ENCODE results near the gene DUSP1.

Gene DUSP1

DNA sequence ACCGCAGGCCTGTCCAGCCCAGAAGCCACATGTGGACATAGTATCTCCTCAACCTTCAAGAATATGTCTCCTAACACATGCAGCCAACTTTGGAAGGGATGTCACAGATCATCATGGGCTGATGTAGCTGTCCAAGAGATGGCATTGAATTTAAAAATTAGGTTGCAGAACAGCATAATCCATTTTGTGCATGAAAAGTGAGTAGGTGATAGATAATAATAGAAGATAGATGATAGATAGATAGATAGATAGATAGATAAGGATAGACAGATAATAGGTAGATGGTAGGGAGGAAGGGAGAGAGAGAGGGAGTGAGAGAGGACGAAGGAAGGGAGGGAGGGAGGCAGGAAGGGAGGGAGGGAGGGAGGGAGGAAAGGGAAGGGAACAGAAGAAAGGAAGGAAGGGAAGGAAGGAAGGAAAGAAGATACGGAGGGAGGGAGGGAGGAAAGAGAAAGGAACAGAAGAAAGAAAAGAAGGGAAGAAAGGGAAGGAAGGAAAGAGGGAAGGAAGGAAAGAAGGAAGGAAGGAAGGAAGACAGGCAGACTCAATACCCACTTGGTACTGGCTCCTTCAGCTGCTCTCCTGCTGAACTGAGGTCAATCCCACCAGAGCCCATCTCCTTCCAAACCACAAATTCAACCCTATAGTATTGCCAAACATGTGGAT is 34.2 kb upstream of the DUSP1 start:
- peaks cover 11 to 12% of the 10 kb centered on the region in 2 donors for H3K4me1 Mint-ChIP-seq

DNA sequence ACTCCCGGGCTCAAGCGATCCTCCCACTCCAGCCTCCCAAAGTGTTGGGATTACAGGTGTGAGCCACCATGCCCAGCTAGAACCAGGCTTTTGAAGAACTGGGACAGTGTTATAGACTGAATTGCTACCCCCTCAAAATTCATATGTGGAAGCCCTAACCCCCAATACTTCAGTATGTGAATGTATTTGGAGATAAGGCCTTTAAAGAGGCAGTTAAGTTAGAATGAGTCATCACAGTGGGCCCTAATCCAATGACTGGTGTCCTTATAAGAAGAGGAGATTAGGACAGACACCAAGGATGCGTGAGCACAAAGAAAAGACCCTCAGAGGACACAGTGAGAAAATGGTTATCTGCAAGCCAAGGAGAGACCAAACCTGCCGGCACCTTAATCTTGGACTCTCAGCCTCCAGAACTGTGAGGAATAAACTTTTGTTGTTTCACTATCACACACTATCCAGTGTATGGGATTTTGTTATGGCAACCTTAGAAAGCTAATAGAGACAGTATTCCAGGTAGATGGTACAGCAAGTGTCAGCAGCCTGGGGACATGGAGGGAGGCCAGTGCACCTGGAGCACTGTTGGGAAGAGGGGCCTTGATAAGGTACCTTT is 31.7 kb upstream of the DUSP1 start:
- peaks cover 0 to 2% of the 10 kb centered on the region in 2 donors for H3K36me3 Mint-ChIP-seq
- no peak overlapping the region for H3K4me3 Mint-ChIP-seq
- DNase-seq = no peak
- H3K4me1 Mint-ChIP-seq = peaks cover 16 to 17% of the 10 kb centered on the region in 2 donors
- H3K27me3 Mint-ChIP-seq = no peaks in the 10 kb centered on the region
- H3K9me3 Mint-ChIP-seq = peaks cover 0 to 1% of the 10 kb centered on the region in 2 donors
- H3K27ac Mint-ChIP-seq = no peak overlapping the region
- ATAC-seq (replicated peaks) = no peak

More for the DNA sequence above, 34.2 kb upstream of the DUSP1 start:
- DNase-seq (no peak), ATAC-seq (replicated peaks) (no peak)
- Mint-ChIP-seq H3K36me3 (peaks cover 0 to 5% of the 10 kb centered on the region in 2 donors), H3K4me3 (no peak overlapping the region), H3K27ac (peak overlapping the region; percentile 25), H3K27me3 (no peaks in the 10 kb centered on the region), H3K9me3 (peaks cover 0 to 1% of the 10 kb centered on the region in 2 donors)

DNA sequence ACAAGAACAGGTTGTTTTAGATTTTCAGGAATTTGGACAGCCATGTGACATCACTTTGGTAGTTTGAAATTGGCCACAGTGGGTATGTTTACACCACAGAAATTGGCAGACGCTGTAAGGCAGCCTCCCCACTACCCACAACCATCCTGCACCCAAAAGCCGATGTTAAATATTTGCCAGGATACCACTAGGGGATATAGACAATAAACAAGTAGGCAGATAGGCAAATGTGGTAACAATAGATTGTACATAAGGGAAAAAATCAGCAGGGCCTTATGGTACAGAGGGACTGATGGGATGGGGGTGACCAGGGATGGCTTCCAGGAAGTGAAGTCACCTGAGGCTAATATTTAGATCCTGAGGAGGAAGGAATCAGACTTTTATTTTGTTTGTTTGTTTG is 31.1 kb upstream of the DUSP1 start:
- Mint-ChIP-seq H3K4me1 (peaks cover 11% of the 10 kb centered on the region in 2 donors), H3K4me3 (no peak overlapping the region), H3K9me3 (peaks cover 0 to 1% of the 10 kb centered on the region in 2 donors), H3K36me3 (peaks cover 0 to 2% of the 10 kb centered on the region in 2 donors), H3K27me3 (no peaks in the 10 kb centered on the region), H3K27ac (no peak overlapping the region)
- ATAC-seq (replicated peaks) (no peak), DNase-seq (no peak)

DNA sequence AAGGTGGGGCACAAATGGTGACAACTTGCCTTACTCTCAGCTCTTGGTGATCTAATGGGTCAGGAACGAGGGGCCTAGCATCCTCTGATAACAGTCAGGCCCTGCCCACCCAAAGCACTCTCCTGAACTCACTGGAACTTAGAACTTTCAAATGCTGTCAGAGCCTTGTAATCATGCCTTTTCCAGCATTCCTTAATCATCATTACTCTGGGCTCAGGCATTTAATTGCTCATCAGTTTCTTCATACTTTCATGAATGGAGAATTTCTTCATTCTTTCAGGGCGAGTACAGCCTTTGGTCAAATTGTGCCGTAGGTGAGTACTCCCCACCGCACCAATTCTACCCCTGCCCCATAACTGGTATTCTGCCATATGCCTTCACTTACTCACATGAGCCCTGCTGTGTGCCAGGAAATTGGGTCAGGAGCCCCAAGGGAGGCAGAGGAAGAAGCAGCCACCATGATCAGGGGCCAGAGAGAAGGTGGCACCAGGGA is 30.2 kb upstream of the DUSP1 start:
- peaks cover 0 to under 1% of the 10 kb centered on the region in 2 donors for H3K9me3 Mint-ChIP-seq
- no peak overlapping the region for H3K4me3 Mint-ChIP-seq
- ATAC-seq (replicated peaks) = no peak

DNA sequence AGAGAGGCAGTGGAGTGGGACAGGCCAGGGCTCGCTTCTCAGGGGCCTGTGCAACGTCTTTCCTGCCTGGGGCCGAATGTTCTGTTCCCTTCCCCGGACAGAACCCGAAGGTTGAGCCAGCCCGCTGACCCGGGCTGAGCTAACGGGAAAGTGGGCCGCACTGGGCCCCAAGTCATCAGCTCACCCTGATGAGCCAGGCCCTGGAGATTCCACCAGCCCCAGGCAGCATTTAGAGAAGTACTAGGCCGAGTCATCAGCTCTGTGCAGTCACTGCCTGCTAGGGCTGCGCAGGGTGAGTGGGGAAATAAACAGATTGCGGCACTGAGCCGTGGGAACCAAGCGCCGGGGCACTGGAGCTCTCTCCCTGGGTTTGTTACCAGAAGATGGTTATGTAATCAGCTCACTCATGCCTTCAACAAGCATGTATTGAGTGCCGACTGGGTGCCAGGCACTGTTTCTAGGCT is 29.1 kb upstream of the DUSP1 start:
- Mint-ChIP-seq H3K36me3 (no peaks in the 10 kb centered on the region), H3K27ac (no peak overlapping the region), H3K27me3 (no peaks in the 10 kb centered on the region), H3K4me1 (peaks cover 6 to 9% of the 10 kb centered on the region in 2 donors), H3K4me3 (no peak overlapping the region), H3K9me3 (no peaks in the 10 kb centered on the region)
- ATAC-seq (replicated peaks) (no peak), DNase-seq (no peak)

More for the DNA sequence above, 30.2 kb upstream of the DUSP1 start:
- Mint-ChIP-seq H3K36me3 (peaks cover 0 to 1% of the 10 kb centered on the region in 2 donors), H3K27ac (no peak overlapping the region), H3K4me1 (peaks cover 6 to 11% of the 10 kb centered on the region in 2 donors), H3K27me3 (no peaks in the 10 kb centered on the region)
- DNase-seq = no peak

DNA sequence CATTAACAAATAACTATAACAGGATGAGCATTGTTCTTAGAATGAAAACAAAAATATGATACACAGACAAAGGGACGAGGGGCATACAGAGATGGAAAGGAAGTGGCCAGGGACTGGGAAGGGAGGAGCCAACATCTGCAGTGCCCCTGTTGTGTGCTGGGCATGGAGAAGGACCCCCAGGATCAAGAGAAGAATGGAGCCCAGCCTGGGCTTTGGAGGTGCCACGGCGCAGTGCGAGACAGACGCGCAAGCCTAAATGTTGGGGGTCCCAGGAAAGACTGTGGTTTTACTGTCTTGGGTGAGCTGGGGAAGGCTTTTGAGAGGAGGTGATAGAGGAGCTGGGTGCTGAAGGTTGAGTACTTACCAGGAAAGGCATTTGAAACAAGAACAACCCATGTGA is 28.4 kb upstream of the DUSP1 start:
- Mint-ChIP-seq H3K27ac (no peak overlapping the region), H3K27me3 (no peaks in the 10 kb centered on the region), H3K4me3 (no peak overlapping the region), H3K9me3 (no peaks in the 10 kb centered on the region), H3K36me3 (no peaks in the 10 kb centered on the region), H3K4me1 (peaks cover 10 to 11% of the 10 kb centered on the region in 2 donors)
- ATAC-seq (replicated peaks) = no peak
- no peak for DNase-seq

DNA sequence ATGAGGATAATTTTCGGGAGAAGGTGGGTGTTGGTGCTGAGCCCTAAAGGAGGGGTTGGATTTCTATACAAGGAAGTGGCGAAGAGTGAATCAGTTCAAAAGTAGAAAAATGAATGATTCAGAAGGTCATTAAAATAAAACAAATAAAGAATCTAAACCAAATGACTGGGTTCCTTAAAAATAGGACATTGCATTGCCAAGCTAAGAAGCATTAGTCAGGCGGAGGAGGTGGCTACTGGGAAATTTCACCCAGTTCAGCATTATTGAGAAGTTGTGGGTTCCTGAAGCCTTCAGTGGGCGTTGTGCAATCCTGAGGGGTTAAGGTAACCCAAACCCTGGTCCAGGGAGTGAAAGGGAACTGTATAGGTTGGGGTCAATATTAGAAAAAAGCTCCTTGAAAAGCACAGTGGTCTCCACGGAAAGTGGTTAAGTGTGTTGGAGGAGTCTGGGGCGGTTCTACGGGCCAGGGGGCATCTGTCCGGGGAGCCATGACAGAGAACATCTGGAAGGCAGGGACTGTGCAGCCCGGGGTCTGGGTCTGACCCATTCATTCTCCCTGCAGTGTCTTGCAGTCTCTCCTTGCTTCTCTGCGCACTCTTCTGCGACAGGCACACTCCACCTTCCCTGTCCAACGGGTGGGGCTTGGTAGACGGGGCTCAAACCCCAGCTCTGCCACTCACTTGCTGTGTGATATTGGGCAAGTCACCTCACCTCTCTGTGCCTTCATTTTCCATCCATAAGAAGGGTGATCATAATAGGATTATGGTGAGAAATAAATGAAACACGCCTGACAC is 27.6 kb upstream of the DUSP1 start:
- Mint-ChIP-seq H3K27me3 (no peaks in the 10 kb centered on the region), H3K9me3 (peaks cover 2 to 4% of the 10 kb centered on the region in 2 donors), H3K4me1 (peaks cover 18% of the 10 kb centered on the region in 2 donors), H3K27ac (no peak overlapping the region), H3K4me3 (no peak overlapping the region), H3K36me3 (peaks cover 2 to 5% of the 10 kb centered on the region in 2 donors)
- ATAC-seq (replicated peaks) (peak in 1 of 2 donors; percentile 38), DNase-seq (no peak)

DNA sequence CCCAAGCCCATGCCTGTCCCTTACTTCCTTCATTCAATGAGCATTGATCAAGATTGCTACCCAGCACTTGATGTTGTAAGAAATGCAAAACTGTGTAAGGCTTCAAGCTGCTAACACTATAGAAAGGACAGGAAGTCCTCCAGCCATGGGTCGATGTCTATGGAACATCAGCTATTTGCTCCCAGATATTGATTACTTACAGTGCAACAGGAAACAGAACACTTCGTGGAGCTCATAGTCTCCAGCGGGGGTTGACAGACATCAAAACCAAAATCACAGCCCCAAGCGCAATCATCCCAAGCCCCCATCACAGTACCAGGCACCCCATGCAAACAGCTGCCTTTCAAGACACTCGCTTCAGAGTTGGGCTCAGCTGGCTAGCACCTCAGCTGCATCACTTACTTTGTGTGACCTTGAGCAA is 26.8 kb upstream of the DUSP1 start:
- H3K4me3 Mint-ChIP-seq = no peak overlapping the region
- H3K4me1 Mint-ChIP-seq = peaks cover 21 to 25% of the 10 kb centered on the region in 2 donors
- DNase-seq = no peak
- H3K27ac Mint-ChIP-seq = no peak overlapping the region
- no peak for ATAC-seq (replicated peaks)
- no peaks in the 10 kb centered on the region for H3K27me3 Mint-ChIP-seq
- H3K9me3 Mint-ChIP-seq = peaks cover 2 to 4% of the 10 kb centered on the region in 2 donors
- peaks cover 2 to 7% of the 10 kb centered on the region in 2 donors for H3K36me3 Mint-ChIP-seq

DNA sequence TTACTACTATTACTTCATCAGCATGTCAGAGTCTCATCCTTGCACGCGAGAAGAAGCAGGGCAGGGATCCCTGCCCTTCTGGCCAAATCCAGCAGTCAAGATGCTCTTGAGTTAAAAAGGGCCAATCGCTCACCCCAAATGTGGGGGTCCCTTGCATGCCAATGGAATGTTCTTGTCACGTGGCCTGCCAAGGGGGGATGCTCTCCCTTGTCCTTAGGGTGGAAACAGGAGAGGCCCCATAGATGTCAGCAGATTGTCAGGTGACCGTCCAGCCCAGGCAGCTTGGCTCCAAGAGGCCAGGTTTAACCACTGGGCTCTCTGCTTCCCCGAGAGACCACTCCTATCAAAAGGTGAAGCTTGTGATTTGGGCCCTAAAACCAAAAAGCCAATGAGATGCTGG is 25.3 kb upstream of the DUSP1 start:
- ATAC-seq (replicated peaks) (no peak), DNase-seq (no peak)
- Mint-ChIP-seq H3K4me1 (peaks cover 23 to 28% of the 10 kb centered on the region in 2 donors), H3K9me3 (peaks cover 2 to 4% of the 10 kb centered on the region in 2 donors), H3K36me3 (peaks cover 2 to 7% of the 10 kb centered on the region in 2 donors), H3K27ac (no peak overlapping the region), H3K27me3 (no peaks in the 10 kb centered on the region), H3K4me3 (no peak overlapping the region)

DNA sequence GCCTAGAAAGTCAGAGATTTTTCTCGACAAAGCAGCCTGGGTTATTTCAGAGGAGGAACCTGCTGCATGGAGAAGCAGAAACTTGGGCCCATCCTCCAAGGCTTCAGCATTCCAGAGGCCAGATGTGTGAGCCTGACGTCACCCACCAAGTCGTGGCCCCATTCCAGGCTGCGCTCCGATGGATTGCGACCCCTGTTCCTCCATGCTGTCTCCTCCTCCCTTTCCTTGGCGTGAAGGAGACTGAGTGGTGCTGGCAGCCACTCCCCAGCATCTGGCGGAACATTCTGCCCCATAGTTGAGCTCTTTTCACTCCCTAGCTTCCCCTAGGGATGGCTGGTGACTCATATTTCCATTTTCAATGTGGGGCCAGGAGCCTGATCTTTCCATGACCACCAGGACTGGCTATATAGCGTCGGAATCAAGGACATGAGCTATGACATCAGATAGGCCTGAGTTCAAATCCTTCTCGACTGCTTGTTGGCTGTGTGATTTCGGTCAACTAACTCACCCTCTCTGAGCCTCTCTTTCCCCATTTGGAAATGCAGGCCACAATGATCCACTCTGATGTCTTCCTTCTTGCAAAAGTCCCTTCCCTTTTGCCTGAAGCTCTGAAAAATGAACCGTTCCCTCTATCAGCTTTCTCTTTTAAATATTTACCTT is 24.5 kb upstream of the DUSP1 start:
- no peak for ATAC-seq (replicated peaks)
- Mint-ChIP-seq H3K9me3 (peaks cover 2 to 4% of the 10 kb centered on the region in 2 donors), H3K27ac (no peak overlapping the region), H3K4me1 (peaks cover 28 to 29% of the 10 kb centered on the region in 2 donors), H3K27me3 (no peaks in the 10 kb centered on the region), H3K4me3 (no peak overlapping the region), H3K36me3 (peaks cover 2 to 7% of the 10 kb centered on the region in 2 donors)
- DNase-seq = no peak

DNA sequence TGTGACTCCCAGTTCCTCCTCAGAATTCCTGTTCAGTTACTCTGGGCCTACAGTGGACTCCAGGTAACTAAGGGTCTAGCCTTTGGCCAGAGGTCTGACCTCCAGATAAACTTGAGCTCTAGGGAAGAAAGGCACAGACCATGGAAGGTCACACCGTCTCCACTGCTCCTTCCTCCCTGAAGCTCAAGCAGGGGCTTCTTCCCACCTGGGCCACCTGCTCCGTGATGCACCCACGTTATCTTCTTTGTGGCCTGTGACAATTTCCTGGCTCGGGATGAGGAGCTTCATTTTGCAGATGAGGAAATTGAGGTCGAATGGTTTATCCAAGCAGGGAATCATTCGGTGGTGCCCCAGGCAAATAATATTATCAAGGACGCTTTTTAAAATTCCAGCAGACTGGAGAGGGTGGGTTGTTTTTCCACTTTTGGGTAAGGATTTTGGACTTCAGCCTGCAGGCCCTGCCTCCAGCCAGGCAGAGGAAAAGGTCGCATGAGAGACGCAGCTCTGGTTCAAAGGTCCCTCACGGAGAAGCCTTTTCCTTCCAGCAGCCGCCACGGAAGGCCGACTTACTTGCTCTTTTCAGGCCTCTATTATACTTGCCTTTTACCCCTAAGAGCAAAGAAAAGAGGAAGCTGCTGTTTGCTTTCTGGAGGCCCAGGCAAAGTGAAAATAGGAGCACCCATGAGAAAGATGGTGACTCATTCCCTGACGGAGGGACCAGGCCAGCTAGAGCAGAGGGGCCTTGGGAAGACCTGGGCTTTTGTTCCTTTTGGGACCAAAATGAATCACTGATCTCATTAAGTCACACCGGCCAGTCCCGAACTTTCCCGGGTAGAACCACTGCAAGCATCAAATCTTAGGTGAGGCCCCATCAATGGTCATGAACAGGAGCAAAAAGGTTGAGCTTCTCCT is 22.8 kb upstream of the DUSP1 start:
- H3K4me3 Mint-ChIP-seq = peak overlapping the region; percentile 56 to 57
- H3K36me3 Mint-ChIP-seq = peaks cover 2 to 7% of the 10 kb centered on the region in 2 donors
- H3K9me3 Mint-ChIP-seq = peaks cover 2 to 4% of the 10 kb centered on the region in 2 donors
- DNase-seq = peak; percentile 41
- ATAC-seq (replicated peaks) = peak; percentile 76 to 87
- H3K4me1 Mint-ChIP-seq = peaks cover 31 to 32% of the 10 kb centered on the region in 2 donors
- H3K27me3 Mint-ChIP-seq = no peaks in the 10 kb centered on the region
- H3K27ac Mint-ChIP-seq = peak overlapping the region; percentile 90

DNA sequence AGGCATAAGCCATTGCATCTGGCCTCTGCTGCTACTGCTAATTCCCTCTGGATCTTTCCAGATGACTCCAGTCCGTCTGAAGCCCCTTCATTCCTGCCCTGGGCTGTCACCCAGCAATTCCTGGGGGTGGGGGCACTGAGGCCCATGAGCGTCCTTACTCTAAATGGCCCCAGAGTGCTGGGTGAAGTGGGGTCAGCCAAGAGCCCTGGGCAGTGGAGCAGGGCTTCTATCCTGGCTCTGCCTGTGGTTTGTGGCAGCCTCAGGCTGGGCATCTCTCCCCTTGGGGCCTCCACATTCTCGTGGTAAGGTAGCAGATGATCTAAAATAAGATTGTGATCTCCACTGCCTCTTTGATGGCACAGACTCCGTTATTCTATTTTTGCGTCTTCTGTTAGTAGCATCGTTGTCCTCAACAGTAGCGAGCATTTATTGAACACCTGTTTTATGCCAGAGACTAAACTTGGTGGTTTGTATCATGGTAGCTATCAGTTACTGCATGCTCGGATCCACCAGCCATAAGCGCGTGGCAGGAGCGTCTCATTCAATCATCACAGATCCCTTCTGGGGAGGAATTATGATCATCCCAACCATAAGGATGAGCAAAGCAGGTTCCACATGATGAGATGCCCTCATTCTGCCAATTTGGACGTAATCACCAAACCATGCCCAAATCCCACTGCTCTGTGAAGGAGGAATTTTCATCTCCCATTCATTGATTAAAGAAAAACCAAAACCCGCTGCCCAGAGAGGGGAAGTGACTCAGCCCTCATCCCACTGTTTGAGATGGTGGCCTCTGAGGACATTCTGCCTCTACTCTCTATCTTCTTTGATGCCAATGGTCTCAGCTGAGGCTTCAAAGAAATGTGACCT is 21.9 kb upstream of the DUSP1 start:
- H3K4me1 Mint-ChIP-seq = peaks cover 29 to 30% of the 10 kb centered on the region in 2 donors
- no peaks in the 10 kb centered on the region for H3K27me3 Mint-ChIP-seq
- H3K4me3 Mint-ChIP-seq = no peak overlapping the region
- no peak overlapping the region for H3K27ac Mint-ChIP-seq
- DNase-seq = no peak
- H3K36me3 Mint-ChIP-seq = peaks cover 2 to 7% of the 10 kb centered on the region in 2 donors
- peaks cover 2 to 4% of the 10 kb centered on the region in 2 donors for H3K9me3 Mint-ChIP-seq
- ATAC-seq (replicated peaks) = no peak

All from stimulated activated naive B cell treated with anti-CD40 and anti-IgM and Interleukin-4, amounts not matched to agents 10 μg/mL and 1 μg/mL and 100 μg/mL, for 72 hours (primary cell).